ENCODE data around the gene CLDN14. TPM values are rescaled to one million over a fixed set of nuclear protein-coding genes. Genes with fewer than 3 reads are reported as not detected.

CLDN14 gene
- 1 to 10 TPM; 2.8 to 5.1 (median 4.0) TPM for polyA plus RNA-seq (ENCODE audit: insufficient read length in 3 of 3)
- long read RNA-seq, donor 1: 0 reads
- long read RNA-seq, donor 2: 0 reads
- long read RNA-seq, donor 3: 0 reads
- long read RNA-seq, donor 4, partial matches to known transcripts: 0 of 1 reads
- long read RNA-seq, donor 4, other reads (novel, unspliced or antisense): 0 of 1 reads
- long read RNA-seq, donor 5, partial matches to known transcripts: 0 of 1 reads
- long read RNA-seq, donor 5, other reads (novel, unspliced or antisense): 0 of 1 reads
- long read RNA-seq, donor 6: 0 reads
- long read RNA-seq, donor 7, partial matches to known transcripts: 6 of 7 reads
- long read RNA-seq, donor 7, other reads (novel, unspliced or antisense): 0 of 7 reads
- long read RNA-seq, donor 8: 0 reads
- long read RNA-seq, donor 9, partial matches to known transcripts: 0 of 1 reads
- long read RNA-seq, donor 9, other reads (novel, unspliced or antisense): 0 of 1 reads
- long read RNA-seq, donor 10, partial matches to known transcripts: 0 of 1 reads
- long read RNA-seq, donor 10, other reads (novel, unspliced or antisense): 0 of 1 reads
- long read RNA-seq, donor 11: 0 reads
- long read RNA-seq, donor 12: 0 reads
- long read RNA-seq, donor 13: 0 reads
- long read RNA-seq, donor 14: 0 reads
- long read RNA-seq, donor 15, partial matches to known transcripts: 0 of 3 reads
- long read RNA-seq, donor 15, other reads (novel, unspliced or antisense): 0 of 3 reads
- long read RNA-seq, donor 16, partial matches to known transcripts: 0 of 1 reads
- long read RNA-seq, donor 16, other reads (novel, unspliced or antisense): 0 of 1 reads

GRCh38 chr21:36479415-36480402, at the start of gene CLDN14:
CLDN14 (minus strand) TSS chr21:36480122; CDS start chr21:36461695, 18,427 bp downstream.
- DNase-seq: peak; percentile 15

GRCh38 chr21:36528716-36529115, 48.8 kb upstream of the CLDN14 start:
- DNase-seq: no peak

- DNase-seq: no peak
Measured at GRCh38 chr21:36527317-36527716, 47.4 kb upstream of the CLDN14 start.

GRCh38 chr21:36526104-36526503, 46.2 kb upstream of the CLDN14 start:
- DNase-seq: no peak

- DNase-seq: no peak
Measured at GRCh38 chr21:36524477-36524876, 44.6 kb upstream of the CLDN14 start.

GRCh38 chr21:36522219-36522808, 42.4 kb upstream of the CLDN14 start:
- DNase-seq: peak; percentile 84

GRCh38 chr21:36518883-36519492, 39.1 kb upstream of the CLDN14 start:
- DNase-seq: no peak

GRCh38 chr21:36517366-36518075, 37.6 kb upstream of the CLDN14 start:
- no peak for DNase-seq

GRCh38 chr21:36516281-36516680, 36.4 kb upstream of the CLDN14 start:
- DNase-seq: no peak

- no peak for DNase-seq
Measured at GRCh38 chr21:36513430-36513829, 33.5 kb upstream of the CLDN14 start.

GRCh38 chr21:36512971-36513370, 33.0 kb upstream of the CLDN14 start:
- no peak for DNase-seq

- no peak for DNase-seq
Measured at GRCh38 chr21:36511484-36512220, 31.7 kb upstream of the CLDN14 start.

GRCh38 chr21:36510911-36511310, 31.0 kb upstream of the CLDN14 start:
- no peak for DNase-seq

GRCh38 chr21:36509973-36510664, 30.2 kb upstream of the CLDN14 start:
- peak; percentile 82 for DNase-seq

GRCh38 chr21:36508948-36509347, 29.0 kb upstream of the CLDN14 start:
- DNase-seq: no peak

- no peak for DNase-seq
Measured at GRCh38 chr21:36507397-36508018, 27.6 kb upstream of the CLDN14 start.

GRCh38 chr21:36506482-36506881, 26.6 kb upstream of the CLDN14 start:
- DNase-seq: no peak
